Measurements from ENCODE around the gene ZNF418. TPM values are rescaled to one million over a fixed set of nuclear protein-coding genes. Genes with fewer than 3 reads are reported as not detected.

ZNF418 gene
- total RNA-seq, 2 donors from 2014 or later: 3.6 to 9.0 TPM

- DNase-seq (ENCODE audit: low spot score): no peak
- 88% methylated on average over 1 of the region's 1 CpG for WGBS
- no peak for TF ChIP-seq POLR2AphosphoS5 (IDR thresholded peaks at IDR 0.05)
- no peak for TF ChIP-seq CTCF (IDR thresholded peaks at IDR 0.05)
- no peak for TF ChIP-seq POLR2A (IDR thresholded peaks at IDR 0.05)
- H3K36me3 ChIP-seq: no peaks in the 10 kb centered on the region
- no peaks in the 10 kb centered on the region for H3K9me3 ChIP-seq
- no peaks in the 10 kb centered on the region for H3K27me3 ChIP-seq (replicated peaks; ENCODE audit: insufficient read depth)
- H3K4me1 ChIP-seq (replicated peaks): no peaks in the 10 kb centered on the region
- intact Hi-C loops (cut with DNase I): no loop called here
- no peak overlapping the region for H3K4me3 ChIP-seq
- H3K27ac ChIP-seq: no peak overlapping the region
Measured at GRCh38 chr19:57961785-57962184, 26.6 kb upstream of the ZNF418 start.

DNA sequence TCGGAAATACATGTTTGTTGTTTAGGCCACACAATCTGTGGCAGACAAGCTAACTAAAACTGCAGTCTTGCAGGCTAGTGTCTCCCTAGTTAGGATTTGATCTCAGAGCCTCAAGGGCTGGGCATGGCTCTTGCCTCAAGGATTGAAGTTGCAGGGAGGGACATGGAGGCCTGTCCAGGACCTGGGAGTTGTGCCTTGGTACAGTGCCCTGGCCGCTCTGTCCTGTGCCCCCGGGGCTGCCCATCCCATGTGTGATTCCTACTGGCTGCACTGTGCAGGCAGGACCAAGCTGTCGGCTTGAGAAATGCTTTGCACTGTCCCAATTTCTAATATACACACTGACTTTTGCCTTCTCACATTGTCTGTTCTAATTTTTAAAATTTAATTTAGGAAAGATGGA, 19.8 kb upstream of the ZNF418 start:
- DNase-seq (ENCODE audit: low spot score): no peak
- Histone ChIP-seq H3K27ac (no peak overlapping the region), H3K36me3 (no peaks in the 10 kb centered on the region), H3K4me3 (no peak overlapping the region), H3K4me1 (replicated peaks) (no peaks in the 10 kb centered on the region), H3K9me3 (no peaks in the 10 kb centered on the region), H3K27me3 (replicated peaks; ENCODE audit: insufficient read depth) (no peaks in the 10 kb centered on the region)
- intact Hi-C loops (cut with DNase I): no loop called here
- WGBS: 94% methylated on average over 4 of the region's 4 CpGs
- no peak for TF ChIP-seq POLR2A (IDR thresholded peaks at IDR 0.05)
- no peak for TF ChIP-seq CTCF (IDR thresholded peaks at IDR 0.05)
- TF ChIP-seq POLR2AphosphoS5 (IDR thresholded peaks at IDR 0.05): no peak

DNA sequence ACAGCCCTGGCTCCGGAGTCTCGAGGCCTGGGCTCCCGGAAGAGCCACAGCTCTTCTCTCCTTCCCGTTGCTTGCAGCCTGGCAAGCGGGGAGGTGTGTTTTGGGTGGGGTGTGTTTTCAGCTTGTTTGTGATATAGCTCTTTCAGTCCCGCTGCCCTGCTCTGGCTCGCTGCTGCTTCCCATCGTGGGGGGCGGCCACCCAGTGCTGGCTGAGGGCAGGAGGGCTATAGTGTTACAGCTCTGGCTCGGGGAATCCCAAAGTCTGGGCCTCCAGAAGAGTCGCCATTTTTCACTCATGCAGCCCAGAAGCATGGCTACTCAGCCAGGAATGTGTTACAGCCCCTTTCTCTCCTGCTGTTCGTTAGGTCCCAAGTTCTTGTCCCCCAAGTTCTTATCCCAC, 14.5 kb upstream of the ZNF418 start:
- Histone ChIP-seq H3K27ac (no peak overlapping the region), H3K27me3 (replicated peaks; ENCODE audit: insufficient read depth) (no peaks in the 10 kb centered on the region), H3K4me3 (no peak overlapping the region), H3K9me3 (no peaks in the 10 kb centered on the region), H3K36me3 (no peaks in the 10 kb centered on the region), H3K4me1 (replicated peaks) (no peaks in the 10 kb centered on the region)
- intact Hi-C loops (cut with DNase I): no loop called here
- TF ChIP-seq POLR2A (IDR thresholded peaks at IDR 0.05) (no peak), CTCF (IDR thresholded peaks at IDR 0.05) (no peak), POLR2AphosphoS5 (IDR thresholded peaks at IDR 0.05) (no peak)
- WGBS: 88% methylated on average over 12 of the region's 12 CpGs
- no peak for DNase-seq (ENCODE audit: low spot score)

DNA sequence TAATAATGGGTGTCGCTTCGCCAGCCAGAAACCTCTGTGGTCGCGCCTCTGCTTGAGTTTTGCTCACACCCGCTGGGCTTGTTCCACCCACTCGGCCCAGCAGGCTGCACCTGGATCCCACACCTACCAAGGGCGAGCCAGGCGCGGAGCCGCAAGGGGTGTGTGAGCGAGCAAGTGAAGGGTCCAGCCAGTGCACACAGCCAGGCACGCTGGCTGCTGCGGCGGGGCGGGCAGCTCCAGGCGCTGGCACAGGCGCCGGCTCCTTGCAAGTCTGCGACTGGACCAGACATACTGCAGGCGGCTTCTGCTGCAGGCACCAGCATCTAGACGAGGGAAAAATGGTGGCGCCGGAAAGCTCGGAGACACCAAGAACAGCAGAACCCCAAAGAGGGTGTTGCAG, 14.1 kb upstream of the ZNF418 start:
- H3K36me3 ChIP-seq: no peaks in the 10 kb centered on the region
- 89% methylated on average over 24 of the region's 24 CpGs for WGBS
- TF ChIP-seq CTCF (IDR thresholded peaks at IDR 0.05): no peak
- no peak for TF ChIP-seq POLR2AphosphoS5 (IDR thresholded peaks at IDR 0.05)
- no peak for TF ChIP-seq POLR2A (IDR thresholded peaks at IDR 0.05)
- no peak for DNase-seq (ENCODE audit: low spot score)
- H3K27ac ChIP-seq: no peak overlapping the region
- intact Hi-C loops (cut with DNase I): no loop called here
- H3K4me3 ChIP-seq: no peak overlapping the region
- H3K4me1 ChIP-seq (replicated peaks): no peaks in the 10 kb centered on the region
- H3K9me3 ChIP-seq: no peaks in the 10 kb centered on the region
- no peaks in the 10 kb centered on the region for H3K27me3 ChIP-seq (replicated peaks; ENCODE audit: insufficient read depth)

DNA sequence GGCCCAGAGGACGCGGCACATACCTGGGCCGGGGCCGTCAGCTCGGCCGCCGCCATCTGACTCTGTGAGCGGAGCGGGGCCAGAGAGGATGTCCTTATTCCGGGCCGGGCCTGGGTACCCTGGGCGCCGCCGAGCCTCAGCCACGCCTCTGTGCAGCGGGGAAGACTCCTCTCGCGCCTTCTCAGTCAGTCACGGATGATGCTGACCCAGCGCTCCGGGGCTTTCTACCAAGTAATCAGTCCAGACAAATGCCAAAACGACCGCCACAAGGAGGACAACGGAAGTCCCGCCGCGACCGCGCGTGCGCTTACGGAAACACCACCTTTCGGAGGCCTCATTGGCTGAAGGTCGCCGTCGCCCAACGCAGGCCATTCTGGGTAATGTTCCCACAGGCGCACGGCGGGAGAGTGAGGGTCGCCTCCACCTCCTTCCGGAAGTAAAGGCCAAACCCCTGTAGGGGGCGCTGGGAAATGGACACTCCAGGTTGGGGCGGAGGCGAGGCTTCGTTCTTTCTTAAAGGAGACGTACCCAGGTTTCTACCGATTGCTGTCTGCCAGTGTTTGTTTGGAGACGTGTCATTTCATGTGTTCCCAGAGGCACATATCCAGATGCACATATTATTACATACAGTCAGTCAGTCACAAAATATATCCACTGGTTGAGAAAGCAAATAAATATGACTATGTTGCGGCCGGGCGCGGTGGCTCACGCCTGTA, 12.4 kb upstream of the ZNF418 start, which contains the start of gene ZNF256:
Gene ZNF256, minus strand, starts transcription at position 288 of the 716 bp plus-strand sequence. Its CDS starts 232 bp downstream, at position 56.
- Histone ChIP-seq H3K9me3 (no peaks in the 10 kb centered on the region), H3K4me3 (peak within 1 kb of the TSS; percentile 81 to 89), H3K27ac (peak within 1 kb of the TSS; percentile 66 to 77), H3K4me1 (replicated peaks) (no peaks in the 10 kb centered on the region), H3K27me3 (replicated peaks; ENCODE audit: insufficient read depth) (no peaks in the 10 kb centered on the region), H3K36me3 (peaks cover 2 to 5% of the 10 kb centered on the region in 2 donors)
- TF ChIP-seq CTCF (IDR thresholded peaks at IDR 0.05) (peak; percentile 44 to 82 (median 78)), POLR2A (IDR thresholded peaks at IDR 0.05) (no peak), POLR2AphosphoS5 (IDR thresholded peaks at IDR 0.05) (peak; percentile 95)
- WGBS: 7% methylated on average over 54 of the region's 54 CpGs
- DNase-seq (ENCODE audit: low spot score): peak; percentile 92
- intact Hi-C loops (cut with DNase I): no loop called here
